GM19238 (cell line): ENCODE results near the gene MYO5B.

Source experiments
- DNase-seq: peaks from one replicate; pipeline ENCODE4 v3.0.0; 2011; ENCODE audit warnings: low spot score; ENCODE audit not compliant: insufficient read length

The MYO5B gene

DNA sequence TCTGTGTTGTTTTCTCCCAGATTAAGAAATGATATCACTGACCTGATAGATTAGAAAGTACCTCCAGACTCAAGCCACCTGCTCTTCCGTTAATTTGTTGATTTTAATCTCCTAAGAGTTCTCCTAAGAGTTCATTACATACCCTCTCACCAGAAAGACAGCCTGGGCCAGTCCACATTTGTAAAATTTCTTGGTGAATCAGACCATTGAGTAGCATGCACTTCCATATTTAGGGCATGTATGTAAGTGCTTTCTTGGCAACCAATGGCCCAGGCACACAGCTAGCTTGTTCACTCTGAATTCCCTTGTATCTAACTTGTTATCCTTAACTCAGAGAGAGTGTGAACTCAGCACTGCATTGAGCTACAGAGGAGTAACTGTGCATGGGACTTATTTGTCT, 223.5 kb downstream of the MYO5B start:
- no peak for DNase-seq

DNA sequence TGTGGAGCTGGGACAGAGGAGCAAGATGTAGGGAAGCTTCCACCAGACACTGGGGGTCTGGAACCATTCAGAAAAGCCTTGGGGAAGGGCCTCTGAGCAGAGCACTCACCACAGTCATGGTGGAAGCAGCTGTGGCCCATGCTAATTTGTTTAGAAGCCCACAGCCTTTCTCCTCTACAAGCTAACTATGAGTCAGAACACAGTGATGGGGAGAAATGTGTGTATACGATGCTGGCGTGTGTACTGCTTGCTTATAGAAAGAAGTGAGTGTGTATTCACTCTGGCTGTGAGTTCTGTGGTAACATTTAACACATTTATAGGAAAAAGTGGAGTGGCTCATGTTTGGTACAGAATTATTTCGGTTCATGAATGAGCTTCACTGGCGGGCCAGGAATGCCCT, 224.6 kb downstream of the MYO5B start:
- DNase-seq = no peak

DNA sequence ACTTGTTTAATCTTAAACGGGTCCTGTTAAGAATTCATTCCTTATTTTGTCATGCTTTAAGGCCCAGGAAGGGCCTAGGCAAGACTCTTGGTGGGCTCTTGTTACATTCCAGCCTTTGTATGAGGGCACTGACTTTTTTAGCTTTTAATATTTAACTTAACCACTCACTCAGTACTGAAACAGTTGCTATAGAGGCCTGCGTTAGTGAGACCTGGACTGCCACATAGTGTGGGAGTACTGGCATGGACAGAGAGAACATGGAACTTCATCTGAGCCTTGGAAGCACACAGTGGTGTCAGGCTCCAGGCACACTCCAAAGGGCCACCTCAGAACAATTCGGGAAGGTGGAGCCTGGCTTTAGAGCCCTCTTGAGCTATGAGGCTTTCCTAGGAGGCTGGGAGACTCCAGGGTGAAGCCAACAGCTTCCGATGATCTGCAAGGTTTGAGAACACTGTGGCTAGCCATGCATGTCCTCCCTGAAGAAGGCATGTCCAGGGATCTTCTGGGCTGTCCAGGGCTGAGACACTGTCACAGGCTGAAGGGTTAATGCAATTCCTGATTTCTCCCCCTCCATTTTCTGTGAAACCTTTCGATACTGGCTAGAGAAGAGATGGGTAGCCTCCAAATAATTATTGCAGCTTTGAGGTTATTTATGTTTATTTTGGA, 226.2 kb downstream of the MYO5B start:
- DNase-seq = no peak

DNA sequence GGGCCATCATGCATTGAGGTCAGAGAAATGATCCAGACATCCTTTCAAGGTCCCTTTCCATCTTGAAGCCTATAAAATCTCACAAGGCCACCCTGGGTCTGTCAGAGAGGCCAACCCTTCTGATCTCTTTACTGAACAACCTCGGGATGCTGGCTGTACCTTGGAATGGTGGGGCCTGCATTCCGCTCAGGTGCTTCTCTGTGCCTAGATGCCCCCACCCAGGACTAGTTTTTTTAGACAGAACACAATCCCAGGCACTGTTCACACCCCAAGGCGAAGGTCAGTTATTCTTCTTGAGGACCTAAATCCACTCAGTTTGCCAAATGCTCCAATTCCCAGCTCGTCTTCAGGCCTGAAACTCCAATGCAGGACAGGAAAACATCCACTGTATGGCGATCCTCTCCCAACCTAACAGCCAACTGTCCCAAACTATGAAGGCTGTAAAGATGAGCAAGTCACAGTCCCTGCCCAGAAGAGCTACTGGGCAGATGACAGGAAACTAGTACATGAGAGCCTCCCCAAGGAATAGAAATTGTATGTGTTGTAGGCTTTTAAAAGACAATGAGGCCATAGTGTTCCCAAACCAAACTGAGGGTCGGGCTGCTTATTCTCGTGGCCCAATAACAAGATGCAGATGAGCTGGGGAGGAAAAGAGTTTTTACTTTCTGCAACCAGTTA, 227.2 kb downstream of the MYO5B start:
- DNase-seq = no peak

DNA sequence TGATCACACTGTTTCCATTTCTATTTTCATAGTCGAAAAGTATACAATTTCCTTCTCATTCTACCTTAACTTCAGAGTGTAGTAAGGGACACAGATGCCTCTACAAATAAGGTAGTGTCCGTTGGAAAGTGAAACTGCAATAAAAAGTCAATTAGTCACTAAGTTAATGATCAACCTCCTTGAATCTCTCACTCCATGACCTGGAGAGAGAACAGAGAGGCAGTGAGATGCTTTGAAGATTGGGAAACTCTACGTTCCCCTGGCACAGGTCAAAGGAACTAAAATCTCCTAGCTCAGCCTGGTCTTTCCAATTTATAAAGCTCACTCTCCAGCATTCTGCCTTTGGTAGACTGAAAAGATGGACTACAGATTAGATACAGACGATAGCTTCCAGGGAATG, 227.8 kb downstream of the MYO5B start:
- DNase-seq = peak; percentile 27

DNA sequence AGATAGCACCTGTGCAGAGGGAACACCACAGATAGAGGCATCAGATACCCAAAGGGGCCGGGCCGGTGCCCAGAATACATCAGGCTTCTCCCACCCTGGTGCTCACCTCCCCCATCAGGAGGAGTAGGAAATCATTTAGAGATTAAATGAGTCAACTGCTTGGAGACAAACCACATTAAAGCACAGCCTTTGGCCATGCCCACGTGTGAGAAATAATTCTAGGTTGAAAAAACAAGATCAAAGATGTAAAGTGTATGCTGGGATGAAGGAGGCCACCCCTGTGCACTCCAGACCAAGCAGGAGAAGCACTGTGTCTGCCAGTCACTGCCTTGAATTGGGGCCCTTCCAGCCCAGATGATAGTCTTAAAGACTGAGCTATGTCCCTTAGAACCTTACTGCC, 228.9 kb downstream of the MYO5B start:
- no peak for DNase-seq

DNA sequence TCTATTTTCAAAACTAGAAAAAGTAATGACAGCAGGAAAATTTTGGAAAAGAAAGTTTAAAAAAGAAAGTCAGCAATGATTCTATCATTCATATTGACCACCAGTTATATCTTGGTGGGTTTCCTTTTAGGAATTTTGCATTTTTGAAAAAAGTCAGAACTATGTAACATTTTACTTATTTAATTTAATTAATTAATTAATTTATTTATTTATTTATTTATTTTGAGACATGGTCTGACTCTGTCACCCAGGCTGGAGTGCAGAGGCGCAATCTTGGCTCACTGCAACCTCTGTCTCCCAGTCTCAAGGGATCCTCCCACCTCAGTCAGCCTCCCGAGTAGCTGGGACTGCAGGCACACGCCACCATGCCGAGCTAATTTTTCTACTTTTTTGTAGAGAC, 231.7 kb downstream of the MYO5B start:
- DNase-seq = no peak

DNA sequence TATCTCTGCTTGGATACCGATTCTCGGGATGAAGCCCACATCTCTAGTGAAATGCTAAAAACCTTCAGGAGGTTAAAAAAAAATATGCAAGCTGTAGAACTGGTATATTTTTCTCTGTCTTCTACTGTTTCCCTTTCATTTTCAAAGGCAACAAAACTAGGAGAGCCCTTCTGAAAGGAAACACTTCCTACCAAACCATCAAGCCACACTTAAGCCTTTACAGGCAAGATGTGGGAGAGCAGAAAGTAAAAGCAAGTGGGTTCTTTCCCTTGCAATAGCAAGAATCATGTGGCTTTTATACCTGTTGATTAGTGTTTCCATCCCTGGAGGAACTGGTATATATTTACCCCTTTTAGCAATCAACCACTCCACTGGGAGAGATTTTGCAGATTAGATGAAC, 233.7 kb downstream of the MYO5B start:
- no peak for DNase-seq

DNA sequence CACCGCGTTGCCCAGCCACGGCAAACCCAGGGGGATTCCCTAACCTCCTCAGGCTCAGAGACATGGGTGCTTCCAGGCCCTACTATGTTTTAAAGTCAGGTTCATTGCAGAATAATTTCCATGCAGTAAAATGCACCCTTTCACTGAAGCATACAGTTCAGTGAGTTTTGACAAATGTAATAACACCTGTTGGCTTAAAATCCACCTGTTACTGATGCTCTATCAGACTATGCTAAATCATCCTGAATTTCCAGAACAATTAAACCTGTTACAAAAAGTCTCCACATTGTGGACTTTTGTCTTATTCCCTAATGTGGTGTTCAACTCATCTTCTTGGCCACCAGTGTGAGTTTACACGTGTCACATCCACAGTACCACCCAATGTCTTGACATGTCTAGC, 234.6 kb downstream of the MYO5B start:
- no peak for DNase-seq

DNA sequence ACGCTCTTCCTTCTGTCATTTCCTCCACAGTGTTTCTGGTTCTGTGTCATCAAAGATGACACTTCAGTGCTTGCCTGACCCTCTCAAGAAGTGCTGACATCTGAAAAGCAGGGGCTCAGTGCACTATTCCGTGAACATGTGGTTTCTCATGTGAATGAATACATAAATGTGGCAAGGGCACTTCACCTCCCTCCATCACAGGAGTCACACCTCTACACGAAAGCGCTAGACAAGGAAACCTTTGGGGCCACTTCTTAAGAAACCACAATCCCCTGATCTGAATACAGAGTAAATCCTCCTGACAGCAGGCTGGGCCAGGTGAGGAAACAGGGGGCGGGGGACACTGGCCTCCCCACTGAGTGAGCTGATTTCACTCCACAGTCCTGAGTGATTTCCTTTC, 235.8 kb downstream of the MYO5B start:
- DNase-seq = no peak

DNA sequence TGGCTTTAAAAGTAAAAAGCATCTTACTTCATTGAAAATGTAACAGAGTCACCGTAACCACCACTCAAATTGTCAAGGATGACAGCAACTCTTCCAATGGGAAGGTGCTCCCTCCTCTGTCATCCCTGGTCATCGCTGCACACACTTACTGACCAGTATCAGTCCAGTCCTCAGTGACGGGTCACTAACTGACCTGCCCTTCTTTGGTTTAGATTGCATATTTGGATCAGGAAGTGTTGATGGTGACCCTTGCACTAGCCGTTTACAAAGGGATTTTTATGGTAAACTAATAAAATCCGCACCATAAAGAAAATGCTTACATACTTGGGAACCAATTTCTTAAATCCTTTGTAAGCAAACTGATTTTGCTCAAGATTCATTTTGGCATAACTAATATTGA, 239.7 kb downstream of the MYO5B start:
- DNase-seq = no peak

DNA sequence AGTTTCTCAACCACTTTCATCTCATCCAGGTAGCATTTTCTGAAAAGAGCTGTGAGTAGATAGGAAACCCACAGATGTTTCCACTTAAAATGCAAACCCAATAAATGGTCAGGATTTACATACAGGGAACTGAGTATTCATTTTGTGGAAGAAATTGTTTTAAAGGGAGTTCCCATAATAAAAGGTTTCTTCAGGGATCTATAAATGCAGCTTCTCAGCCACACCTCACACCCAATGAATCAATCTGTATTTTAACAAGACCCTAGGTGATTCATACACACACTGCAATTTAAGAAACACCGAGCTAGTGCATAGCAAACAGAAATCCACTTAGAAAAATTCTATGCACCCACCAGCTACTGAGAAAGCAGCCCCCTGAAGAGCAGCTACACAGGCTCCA, 241.6 kb downstream of the MYO5B start:
- no peak for DNase-seq

DNA sequence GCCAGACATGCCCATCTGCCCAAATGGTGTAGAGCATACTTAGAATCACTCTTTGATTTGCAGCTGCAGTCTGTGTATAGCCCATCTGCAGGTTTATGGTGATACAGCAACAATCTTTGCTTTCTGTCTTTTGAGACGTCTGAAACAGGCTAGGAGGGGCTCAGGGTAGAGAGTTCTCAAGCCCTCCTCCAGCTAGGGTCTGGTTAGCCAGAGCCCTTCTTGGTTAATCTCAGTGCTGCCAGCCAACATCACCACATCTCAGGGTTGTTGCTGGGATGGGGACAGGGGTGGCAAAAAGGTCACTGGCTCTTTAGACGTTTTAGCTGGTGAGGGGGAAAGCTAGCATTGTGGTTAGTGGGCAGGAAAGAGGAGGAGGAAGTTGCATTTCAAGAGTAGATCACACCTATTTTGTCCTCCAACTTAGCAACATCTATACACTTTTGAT, 245.0 kb downstream of the MYO5B start:
- DNase-seq = no peak

DNA sequence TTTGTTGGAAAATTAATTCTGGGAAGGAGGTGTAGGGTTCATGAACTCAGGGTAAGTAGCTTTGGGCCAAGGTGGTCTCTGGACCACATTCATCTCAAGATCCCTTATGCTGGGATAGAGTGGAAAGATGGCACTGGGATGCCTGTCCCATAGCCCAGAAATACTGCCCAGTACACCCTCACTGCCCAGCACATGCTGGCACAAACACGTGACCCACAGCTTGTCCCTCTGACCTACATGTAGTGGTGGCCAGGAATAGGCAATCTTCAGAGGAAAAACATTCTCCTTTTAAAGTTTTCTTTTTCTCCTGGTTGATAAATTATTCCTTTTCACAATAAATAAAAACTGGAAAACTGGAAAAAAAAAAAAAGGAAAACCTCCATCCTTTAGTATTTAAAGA, 246.0 kb downstream of the MYO5B start:
- DNase-seq = no peak

DNA sequence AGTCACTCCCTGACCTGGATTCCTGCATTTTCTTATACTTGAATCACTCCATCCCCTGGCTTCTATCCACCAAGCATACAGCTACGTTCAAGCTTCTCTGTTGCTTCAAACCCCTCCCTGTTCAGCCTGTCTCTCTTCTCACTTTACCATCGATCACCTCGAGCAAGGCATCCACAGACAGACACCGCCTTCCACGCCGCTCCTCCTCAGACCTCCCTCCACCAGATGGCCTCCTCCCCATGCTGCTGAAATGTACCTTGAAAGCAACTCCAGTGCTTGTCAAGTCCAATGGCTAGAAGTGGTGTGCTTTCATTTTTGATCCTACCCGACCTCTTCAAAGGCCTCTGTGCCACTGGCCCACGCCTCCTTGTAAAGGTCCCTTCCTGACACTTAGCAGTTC, 250.3 kb downstream of the MYO5B start:
- DNase-seq = no peak

DNA sequence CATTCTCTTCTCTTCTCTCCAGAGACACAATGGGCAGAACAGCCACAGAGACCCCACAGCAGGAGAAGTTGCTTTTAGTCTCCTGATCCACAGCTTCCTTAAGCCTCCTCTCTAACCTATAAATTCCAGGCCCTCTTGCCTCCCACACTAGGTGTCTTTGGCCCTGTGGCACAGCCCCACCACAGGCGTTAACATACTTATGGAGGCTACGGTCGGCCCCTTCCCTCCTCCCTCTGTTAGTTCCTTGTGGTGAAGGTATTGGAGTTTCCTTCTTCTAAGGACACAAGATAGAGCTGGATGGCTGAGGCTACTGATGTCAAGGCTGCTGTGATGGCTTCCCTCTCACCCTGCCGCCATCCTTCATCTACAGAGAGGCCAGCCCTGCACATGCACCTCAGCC, 258.1 kb downstream of the MYO5B start:
- DNase-seq = no peak

DNA sequence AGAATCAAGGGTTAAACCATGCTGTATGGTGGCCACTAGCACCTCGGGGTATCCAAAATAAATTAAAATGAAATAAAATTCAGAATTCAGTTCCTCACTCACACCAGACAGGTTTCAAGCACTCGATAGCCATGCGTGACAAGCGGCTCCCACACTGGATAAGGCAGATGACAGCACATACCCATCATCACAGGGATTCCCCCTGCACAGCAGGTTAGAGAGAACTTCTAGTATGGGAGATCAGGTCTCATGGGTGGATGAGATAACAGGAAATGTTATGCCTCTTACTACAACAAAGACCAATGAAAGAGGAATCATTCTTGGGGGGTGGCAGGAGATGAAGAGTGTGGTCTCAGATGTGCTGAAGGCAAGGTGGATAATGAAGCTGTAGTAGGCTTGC, 259.7 kb downstream of the MYO5B start:
- DNase-seq = no peak

DNA sequence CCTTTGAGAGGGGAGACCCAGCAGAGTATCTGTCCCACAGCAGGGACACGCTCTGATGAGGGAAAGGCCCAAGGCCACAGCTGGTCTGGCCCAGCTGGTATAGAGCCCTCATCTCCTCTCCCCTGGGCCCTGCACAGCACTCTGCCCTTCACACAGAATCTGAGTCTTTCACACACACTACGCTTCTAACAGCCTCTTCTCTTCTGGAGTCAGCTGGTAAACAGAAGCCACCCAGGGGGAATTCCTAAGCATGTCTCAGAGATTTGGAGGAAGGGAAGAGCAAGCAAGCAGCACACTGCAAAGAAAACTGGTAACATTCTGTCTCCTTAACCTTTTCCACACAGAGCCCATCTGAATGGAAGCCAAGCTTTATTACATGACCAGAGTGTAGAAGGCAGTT, 260.5 kb downstream of the MYO5B start:
- DNase-seq = no peak

DNA sequence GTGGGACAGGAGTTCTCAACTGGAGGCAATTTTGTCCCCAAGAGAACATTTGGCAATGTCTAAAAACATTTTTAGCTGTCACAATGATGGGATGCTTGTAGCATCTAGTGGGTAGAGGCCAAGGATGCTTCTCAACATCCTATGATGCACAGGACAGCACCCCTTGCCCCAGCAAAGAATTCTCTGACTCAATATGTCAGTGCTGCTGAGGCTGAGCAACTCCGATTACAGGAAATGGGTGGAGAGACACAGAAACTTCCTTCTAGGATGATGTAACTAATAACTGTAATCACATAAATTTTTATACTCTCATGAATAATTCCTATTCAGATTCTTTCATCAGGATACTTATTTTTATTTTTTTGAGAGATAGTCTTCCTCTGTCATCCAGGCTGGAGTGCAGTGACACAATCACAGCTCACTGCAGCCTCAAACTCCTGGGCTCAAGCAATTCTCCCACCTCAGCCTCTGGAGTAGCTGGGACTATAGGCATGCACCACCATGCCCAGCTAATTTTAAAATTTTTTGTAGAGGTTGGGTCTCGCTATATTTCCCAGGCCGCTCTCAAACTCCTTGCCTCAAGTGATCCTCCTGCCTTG, 261.3 kb downstream of the MYO5B start:
- no peak for DNase-seq

DNA sequence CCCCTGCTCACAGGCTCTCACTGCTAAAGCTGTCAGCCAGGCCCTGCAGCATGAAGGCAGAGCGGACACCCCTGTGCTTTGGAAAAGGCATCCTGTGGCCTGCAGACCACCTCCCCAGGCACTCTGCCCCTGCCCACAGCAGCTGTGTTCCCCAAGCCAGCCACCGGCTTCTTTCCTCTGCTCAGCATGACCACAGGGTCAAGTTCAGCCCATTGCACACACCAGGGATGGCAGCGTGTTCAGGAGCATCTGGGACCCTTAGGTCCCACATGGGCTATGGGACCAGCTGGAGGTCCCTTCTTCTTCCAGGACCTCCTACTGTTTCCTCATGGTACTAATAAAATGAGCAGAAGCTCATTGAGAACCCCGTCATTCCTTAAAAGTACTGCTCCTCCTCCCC, 263.2 kb downstream of the MYO5B start:
- no peak for DNase-seq

DNA sequence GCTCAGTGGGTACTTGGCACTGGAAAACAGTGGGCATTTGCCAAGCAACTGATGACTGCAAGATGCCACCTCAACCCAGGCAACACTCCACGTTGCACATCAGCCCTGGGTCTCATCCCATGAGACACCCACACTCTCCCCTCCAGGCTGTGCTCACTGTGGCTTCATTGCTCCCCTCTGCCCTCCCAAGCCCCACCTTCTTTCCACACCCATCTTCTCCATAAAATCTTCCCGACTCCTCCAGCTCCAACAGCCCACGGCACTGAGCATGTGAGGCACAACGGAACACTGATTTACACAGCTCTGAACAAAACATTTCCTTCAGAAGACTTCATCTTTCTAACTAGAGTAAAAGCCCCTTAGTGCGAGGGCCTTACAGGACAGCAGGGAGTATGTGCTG, 263.8 kb downstream of the MYO5B start:
- DNase-seq = no peak

DNA sequence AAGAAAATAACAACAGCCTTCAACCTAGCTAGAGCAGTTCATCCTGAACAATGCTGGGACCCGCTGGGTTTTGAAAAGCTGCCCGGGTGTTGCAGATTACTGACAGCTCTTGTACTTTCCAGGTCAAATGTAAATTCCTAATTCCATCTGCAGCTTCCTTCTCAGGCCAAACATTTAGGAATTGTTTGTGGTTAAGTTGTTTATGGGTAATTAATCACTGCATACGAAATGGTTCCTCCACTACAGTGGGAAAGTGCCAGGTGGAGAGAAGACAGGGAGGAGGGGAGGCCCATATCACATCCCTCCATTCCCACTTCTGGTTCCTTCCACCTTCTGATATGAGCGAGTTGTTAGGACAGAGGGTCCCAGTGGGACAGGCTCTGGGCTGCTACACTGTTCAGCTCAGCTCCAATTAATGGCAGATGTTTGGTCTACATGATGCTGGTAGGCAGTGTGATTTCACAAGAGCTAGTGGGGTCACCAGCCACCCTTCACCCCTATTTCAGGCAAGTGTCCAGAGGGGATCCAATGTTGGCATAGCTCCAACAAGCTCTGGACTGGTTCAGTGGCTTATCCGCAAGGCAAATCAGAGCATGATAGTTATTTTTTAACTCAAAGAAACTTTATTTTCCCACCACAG, 268.7 kb downstream of the MYO5B start:
- DNase-seq = no peak
